ENCODE results near the gene MYCN. TPM values are rescaled to one million over a fixed set of nuclear protein-coding genes. Genes with fewer than 3 reads are reported as not detected.
"Not testable (repeated sequence)": the region's sequence is repeated elsewhere in the genome, so short reads cannot be mapped to it uniquely, and the experiment has no call there.

Gene MYCN
- total RNA-seq, 1 donor, result 0.10 TPM

- Histone ChIP-seq H3K4me3 (ENCODE audit: low read length) (no peak overlapping the region), H3K27me3 (ENCODE audit: insufficient read depth, low read length) (no peaks in the 10 kb centered on the region), H3K9me3 (ENCODE audit: low read depth, low read length) (no peaks in the 10 kb centered on the region), H3K4me1 (ENCODE audit: insufficient read depth, low read length) (no peaks in the 10 kb centered on the region)
These were observed 38.6 kb upstream of the MYCN start for GRCh38 chr2:15901808-15902130.

- not testable (repeated sequence) for H3K4me1 ChIP-seq (ENCODE audit: insufficient read depth, low read length); H3K9me3 ChIP-seq (ENCODE audit: low read depth, low read length); H3K27me3 ChIP-seq (ENCODE audit: insufficient read depth, low read length); H3K4me3 ChIP-seq (ENCODE audit: low read length)
These were observed 36.4 kb upstream of the MYCN start for GRCh38 chr2:15903910-15904309.

GRCh38 chr2:15905267-15905645, 35.1 kb upstream of the MYCN start:
- no peaks in the 10 kb centered on the region for H3K9me3 ChIP-seq (ENCODE audit: low read depth, low read length)
- H3K4me1 ChIP-seq (ENCODE audit: insufficient read depth, low read length), result no peaks in the 10 kb centered on the region
- no peak overlapping the region for H3K4me3 ChIP-seq (ENCODE audit: low read length)
- H3K27me3 ChIP-seq (ENCODE audit: insufficient read depth, low read length), result no peaks in the 10 kb centered on the region

DNA sequence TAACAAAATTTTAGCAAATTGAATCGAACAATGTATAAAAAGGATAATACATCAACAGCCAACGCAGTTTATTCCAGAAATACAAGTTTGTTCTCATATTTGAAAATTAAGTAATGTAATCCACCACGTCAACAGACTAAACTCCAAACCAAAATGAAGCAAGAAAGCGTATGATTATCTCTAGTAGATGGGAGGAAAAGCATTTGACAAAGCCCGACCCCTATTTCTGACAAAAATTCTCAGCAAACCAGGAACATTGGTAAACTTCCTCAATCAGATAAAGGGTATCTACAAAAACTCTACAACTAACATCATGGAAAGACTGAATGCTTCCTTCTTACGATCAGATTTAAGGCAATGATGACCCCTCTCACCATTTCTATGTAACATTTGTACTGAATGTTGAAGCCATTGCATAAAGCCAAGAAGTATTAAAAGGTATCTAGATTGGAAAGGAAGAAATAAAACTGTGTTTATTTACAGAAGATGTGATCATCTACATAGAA, 34.3 kb upstream of the MYCN start:
- Histone ChIP-seq H3K27me3 (ENCODE audit: insufficient read depth, low read length) (no peaks in the 10 kb centered on the region), H3K4me1 (ENCODE audit: insufficient read depth, low read length) (no peaks in the 10 kb centered on the region), H3K4me3 (ENCODE audit: low read length) (no peak overlapping the region), H3K9me3 (ENCODE audit: low read depth, low read length) (no peaks in the 10 kb centered on the region)

DNA sequence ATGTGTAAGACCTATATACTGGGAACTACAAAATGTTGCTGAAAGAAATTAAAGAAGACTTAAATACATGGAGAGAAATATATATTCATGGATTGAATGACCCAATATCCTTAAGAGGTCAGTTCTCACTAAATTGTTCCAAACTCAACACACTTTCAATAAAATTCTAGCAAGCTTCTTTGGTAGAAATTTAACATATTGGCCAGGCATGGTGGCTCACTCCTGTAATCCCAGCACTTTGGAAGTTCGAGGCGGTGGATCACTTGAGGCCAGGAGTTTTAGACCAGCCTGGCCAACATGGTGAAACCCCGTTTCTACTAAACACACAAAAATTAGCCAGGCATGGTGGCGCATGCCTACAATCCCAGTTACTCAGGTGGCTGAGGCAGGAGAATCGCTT, 33.6 kb upstream of the MYCN start:
- Histone ChIP-seq H3K27me3 (ENCODE audit: insufficient read depth, low read length) (no peaks in the 10 kb centered on the region), H3K4me1 (ENCODE audit: insufficient read depth, low read length) (no peaks in the 10 kb centered on the region)

GRCh38 chr2:15907461-15908324, 32.7 kb upstream of the MYCN start:
- Histone ChIP-seq H3K4me1 (ENCODE audit: insufficient read depth, low read length) (no peaks in the 10 kb centered on the region), H3K27me3 (ENCODE audit: insufficient read depth, low read length) (no peaks in the 10 kb centered on the region), H3K9me3 (ENCODE audit: low read depth, low read length) (no peaks in the 10 kb centered on the region), H3K4me3 (ENCODE audit: low read length) (no peak overlapping the region)

More for the DNA sequence above, 33.6 kb upstream of the MYCN start:
- Histone ChIP-seq H3K9me3 (ENCODE audit: low read depth, low read length) (no peaks in the 10 kb centered on the region), H3K4me3 (ENCODE audit: low read length) (no peak overlapping the region)

GRCh38 chr2:15908371-15908770, 32.0 kb upstream of the MYCN start:
- H3K4me3 ChIP-seq (ENCODE audit: low read length), result no peak overlapping the region
- H3K27me3 ChIP-seq (ENCODE audit: insufficient read depth, low read length), result no peaks in the 10 kb centered on the region
- no peaks in the 10 kb centered on the region for H3K9me3 ChIP-seq (ENCODE audit: low read depth, low read length)
- H3K4me1 ChIP-seq (ENCODE audit: insufficient read depth, low read length), result no peaks in the 10 kb centered on the region

DNA sequence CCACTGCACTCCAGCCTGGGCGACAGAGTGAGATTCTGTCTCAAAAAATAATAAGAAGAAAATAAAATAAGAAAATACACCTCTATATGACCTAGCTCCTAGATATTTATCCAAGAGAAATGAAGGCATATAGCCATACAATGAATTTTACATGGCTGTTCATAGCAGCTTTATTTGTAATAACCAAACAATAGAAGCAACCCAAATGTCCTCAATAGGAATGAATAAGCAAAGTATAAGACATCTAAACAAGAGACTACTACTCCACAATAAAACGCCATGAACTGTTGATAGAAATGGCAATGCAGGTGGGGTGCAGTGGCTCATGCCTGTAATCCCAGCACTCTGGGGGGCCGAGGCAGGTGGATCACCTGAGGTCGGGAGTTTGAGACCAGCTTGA, 31.2 kb upstream of the MYCN start:
- Histone ChIP-seq H3K4me3 (ENCODE audit: low read length) (no peak overlapping the region), H3K27me3 (ENCODE audit: insufficient read depth, low read length) (no peaks in the 10 kb centered on the region), H3K9me3 (ENCODE audit: low read depth, low read length) (no peaks in the 10 kb centered on the region), H3K4me1 (ENCODE audit: insufficient read depth, low read length) (no peaks in the 10 kb centered on the region)

GRCh38 chr2:15909736-15910135, 30.6 kb upstream of the MYCN start:
- H3K27me3 ChIP-seq (ENCODE audit: insufficient read depth, low read length), result no peaks in the 10 kb centered on the region
- no peaks in the 10 kb centered on the region for H3K9me3 ChIP-seq (ENCODE audit: low read depth, low read length)
- no peak overlapping the region for H3K4me3 ChIP-seq (ENCODE audit: low read length)
- no peaks in the 10 kb centered on the region for H3K4me1 ChIP-seq (ENCODE audit: insufficient read depth, low read length)

DNA sequence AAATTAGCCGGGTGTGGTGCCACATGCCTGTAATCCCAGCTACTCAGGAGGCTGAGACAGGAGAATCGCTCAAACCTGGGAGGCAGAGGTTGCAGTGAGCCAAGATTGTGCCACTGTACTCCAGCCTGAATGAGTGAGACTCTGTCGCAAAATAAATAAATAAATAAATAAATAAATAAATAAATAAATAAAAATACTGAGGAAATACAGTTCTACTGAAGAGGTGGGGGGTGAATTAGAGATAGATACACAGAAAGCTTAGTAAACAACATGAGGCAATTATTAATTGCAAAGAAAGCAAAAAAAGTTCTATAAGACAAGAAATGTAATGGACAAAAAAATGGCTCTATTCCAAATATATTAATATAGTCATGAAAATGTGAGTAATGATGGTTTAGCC, 29.1 kb upstream of the MYCN start:
- not testable (repeated sequence) for H3K4me3 ChIP-seq (ENCODE audit: low read length); H3K9me3 ChIP-seq (ENCODE audit: low read depth, low read length); H3K27me3 ChIP-seq (ENCODE audit: insufficient read depth, low read length); H3K4me1 ChIP-seq (ENCODE audit: insufficient read depth, low read length)

DNA sequence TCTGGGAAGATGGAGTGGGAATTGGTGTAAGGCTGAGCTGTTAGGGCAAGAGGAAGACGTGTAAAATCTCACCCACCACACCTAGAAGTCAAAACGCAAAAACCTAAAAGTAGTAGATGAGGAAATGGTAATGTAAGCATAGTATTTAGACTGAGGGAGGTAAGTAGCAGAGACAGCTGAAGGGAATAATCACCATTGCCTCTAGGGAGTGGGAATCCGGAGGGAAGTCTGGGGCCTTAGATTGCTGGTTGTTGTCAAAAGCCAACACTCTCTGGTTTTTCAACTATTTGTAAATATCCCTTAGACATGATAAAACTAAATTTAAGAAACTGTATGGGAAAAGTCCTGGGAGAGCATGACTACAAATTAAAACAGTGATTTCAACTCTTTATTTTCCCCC, 28.7 kb upstream of the MYCN start:
- no peaks in the 10 kb centered on the region for H3K27me3 ChIP-seq (ENCODE audit: insufficient read depth, low read length)
- H3K9me3 ChIP-seq (ENCODE audit: low read depth, low read length), result no peaks in the 10 kb centered on the region
- H3K4me1 ChIP-seq (ENCODE audit: insufficient read depth, low read length), result no peaks in the 10 kb centered on the region
- H3K4me3 ChIP-seq (ENCODE audit: low read length), result no peak overlapping the region

DNA sequence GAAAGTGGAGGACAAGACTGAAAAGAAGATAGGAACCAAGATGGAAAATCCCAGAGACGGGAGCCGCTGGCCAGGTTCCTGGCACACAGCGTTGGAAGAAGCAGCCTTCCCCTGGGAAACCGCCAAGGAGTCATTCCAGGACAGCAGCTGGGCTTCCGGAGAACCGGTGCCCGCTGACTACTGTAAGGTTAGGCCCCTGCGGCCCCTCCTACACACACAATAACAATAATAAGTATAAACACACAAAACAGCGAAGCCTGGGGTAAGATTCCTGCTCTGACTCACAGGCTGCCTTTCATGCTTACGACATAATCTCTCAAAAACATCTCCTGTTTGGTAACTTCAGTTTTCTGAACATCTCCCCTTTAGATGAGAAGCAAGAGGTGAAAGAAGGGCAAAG, 28.1 kb upstream of the MYCN start:
- H3K9me3 ChIP-seq (ENCODE audit: low read depth, low read length), result no peaks in the 10 kb centered on the region
- no peak overlapping the region for H3K4me3 ChIP-seq (ENCODE audit: low read length)
- H3K4me1 ChIP-seq (ENCODE audit: insufficient read depth, low read length), result no peaks in the 10 kb centered on the region
- H3K27me3 ChIP-seq (ENCODE audit: insufficient read depth, low read length), result no peaks in the 10 kb centered on the region

DNA sequence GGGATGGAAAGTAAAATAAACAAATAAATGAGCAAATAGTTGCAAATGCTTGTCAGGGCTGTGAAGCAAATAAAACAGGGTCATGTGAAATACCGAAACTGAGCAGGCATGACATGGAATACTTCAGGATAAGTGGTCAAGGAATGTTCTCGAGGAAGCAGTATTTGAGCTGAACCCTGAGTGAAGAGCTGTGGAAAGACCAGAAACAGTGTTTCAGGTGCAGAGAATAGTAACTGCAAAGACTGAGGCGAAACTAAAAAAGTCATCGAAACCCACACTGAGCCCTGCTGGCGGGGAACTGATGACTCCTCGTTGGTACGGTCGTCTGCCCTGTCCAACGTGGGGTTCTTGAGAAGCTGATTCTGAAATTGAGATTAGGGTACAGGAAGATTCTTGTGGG, 27.2 kb upstream of the MYCN start:
- H3K27me3 ChIP-seq (ENCODE audit: insufficient read depth, low read length), result no peaks in the 10 kb centered on the region
- no peaks in the 10 kb centered on the region for H3K4me1 ChIP-seq (ENCODE audit: insufficient read depth, low read length)

GRCh38 chr2:15914596-15915385, 25.6 kb upstream of the MYCN start:
- no peaks in the 10 kb centered on the region for H3K27me3 ChIP-seq (ENCODE audit: insufficient read depth, low read length)
- H3K4me3 ChIP-seq (ENCODE audit: low read length), result no peak overlapping the region
- H3K9me3 ChIP-seq (ENCODE audit: low read depth, low read length), result no peaks in the 10 kb centered on the region
- H3K4me1 ChIP-seq (ENCODE audit: insufficient read depth, low read length), result no peaks in the 10 kb centered on the region

More for the DNA sequence above, 27.2 kb upstream of the MYCN start:
- H3K4me3 ChIP-seq (ENCODE audit: low read length), result no peak overlapping the region
- no peaks in the 10 kb centered on the region for H3K9me3 ChIP-seq (ENCODE audit: low read depth, low read length)

GRCh38 chr2:15915546-15915945, 24.8 kb upstream of the MYCN start:
- H3K4me1 ChIP-seq (ENCODE audit: insufficient read depth, low read length); H3K27me3 ChIP-seq (ENCODE audit: insufficient read depth, low read length); H3K9me3 ChIP-seq (ENCODE audit: low read depth, low read length); H3K4me3 ChIP-seq (ENCODE audit: low read length): not testable (repeated sequence)

DNA sequence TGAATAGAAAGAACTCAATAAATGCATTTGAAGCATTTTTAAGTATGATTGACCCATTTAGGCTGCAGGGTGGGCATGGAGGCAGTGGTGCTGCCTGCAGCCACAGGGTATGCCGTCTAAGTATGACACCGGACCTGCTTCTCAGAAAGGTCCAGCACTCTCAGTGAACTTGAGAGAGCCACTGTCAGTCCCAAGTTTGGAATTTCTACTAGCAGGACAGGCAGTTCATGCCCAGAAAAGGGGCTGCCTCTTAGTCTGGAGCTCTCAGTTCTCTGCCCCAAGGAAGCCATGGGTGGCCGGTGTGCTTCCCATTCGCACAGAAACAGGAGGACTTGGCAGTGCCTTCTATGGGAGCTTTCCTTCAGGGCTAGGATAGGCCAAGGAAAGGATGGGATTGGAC, 24.0 kb upstream of the MYCN start:
- H3K9me3 ChIP-seq (ENCODE audit: low read depth, low read length), result no peaks in the 10 kb centered on the region

More for the DNA sequence above, 24.0 kb upstream of the MYCN start:
- no peak overlapping the region for H3K4me3 ChIP-seq (ENCODE audit: low read length)
- no peaks in the 10 kb centered on the region for H3K27me3 ChIP-seq (ENCODE audit: insufficient read depth, low read length)
- no peaks in the 10 kb centered on the region for H3K4me1 ChIP-seq (ENCODE audit: insufficient read depth, low read length)

All from mononuclear cell (primary cell).